HG03025 (cell line): ENCODE measurements around the gene CCR2.
"Not testable (repeated sequence)": the region's sequence is repeated elsewhere in the genome, so short reads cannot be mapped to it uniquely, and the experiment has no call there.

Source experiments
- ATAC-seq: cut with Tn5 transposase; IDR thresholded peaks from one replicate; pipeline ENCODE4 v1.9.1; 2021; ENCODE audit warnings: mild to moderate bottlenecking, moderate library complexity; ENCODE audit not compliant: unreplicated experiment, low FRiP score

CCR2 gene

DNA sequence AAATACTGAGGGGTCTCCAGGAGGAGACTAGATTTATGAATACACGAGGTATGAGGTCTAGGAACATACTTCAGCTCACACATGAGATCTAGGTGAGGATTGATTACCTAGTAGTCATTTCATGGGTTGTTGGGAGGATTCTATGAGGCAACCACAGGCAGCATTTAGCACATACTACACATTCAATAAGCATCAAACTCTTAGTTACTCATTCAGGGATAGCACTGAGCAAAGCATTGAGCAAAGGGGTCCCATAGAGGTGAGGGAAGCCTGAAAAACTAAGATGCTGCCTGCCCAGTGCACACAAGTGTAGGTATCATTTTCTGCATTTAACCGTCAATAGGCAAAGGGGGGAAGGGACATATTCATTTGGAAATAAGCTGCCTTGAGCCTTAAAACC lies 21.3 kb downstream of the CCR2 start:
- no peak for ATAC-seq

DNA sequence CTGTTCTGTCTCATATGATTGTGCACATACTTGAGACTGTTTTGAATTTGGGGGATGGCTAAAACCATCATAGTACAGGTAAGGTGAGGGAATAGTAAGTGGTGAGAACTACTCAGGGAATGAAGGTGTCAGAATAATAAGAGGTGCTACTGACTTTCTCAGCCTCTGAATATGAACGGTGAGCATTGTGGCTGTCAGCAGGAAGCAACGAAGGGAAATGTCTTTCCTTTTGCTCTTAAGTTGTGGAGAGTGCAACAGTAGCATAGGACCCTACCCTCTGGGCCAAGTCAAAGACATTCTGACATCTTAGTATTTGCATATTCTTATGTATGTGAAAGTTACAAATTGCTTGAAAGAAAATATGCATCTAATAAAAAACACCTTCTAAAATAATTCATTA lies 21.9 kb downstream of the CCR2 start:
- ATAC-seq = no peak

DNA sequence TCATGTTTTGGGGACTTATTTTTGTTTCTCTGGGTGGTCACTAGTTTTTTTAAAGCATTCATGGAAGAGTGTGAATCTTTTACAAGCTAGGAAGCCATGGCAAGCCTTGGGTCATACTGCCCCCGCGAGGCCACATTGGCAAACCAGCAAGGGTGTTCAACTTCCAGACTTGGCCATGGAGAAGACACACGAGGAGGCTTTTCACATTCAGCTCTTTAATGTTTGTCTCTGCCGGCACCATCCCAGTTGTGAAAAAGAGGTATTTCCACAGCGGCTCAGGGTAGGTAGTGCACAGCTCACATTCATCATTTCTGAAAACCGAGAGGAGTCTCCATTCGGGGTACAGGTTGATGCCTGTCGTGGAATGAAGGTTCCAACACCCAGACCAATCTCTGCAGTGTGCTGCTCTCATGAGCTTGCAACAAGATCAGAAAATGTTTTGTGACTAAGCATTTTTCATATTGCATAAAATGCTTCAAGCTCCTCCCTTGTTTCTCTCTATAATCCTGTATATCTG lies 24.6 kb downstream of the CCR2 start:
- no peak for ATAC-seq

DNA sequence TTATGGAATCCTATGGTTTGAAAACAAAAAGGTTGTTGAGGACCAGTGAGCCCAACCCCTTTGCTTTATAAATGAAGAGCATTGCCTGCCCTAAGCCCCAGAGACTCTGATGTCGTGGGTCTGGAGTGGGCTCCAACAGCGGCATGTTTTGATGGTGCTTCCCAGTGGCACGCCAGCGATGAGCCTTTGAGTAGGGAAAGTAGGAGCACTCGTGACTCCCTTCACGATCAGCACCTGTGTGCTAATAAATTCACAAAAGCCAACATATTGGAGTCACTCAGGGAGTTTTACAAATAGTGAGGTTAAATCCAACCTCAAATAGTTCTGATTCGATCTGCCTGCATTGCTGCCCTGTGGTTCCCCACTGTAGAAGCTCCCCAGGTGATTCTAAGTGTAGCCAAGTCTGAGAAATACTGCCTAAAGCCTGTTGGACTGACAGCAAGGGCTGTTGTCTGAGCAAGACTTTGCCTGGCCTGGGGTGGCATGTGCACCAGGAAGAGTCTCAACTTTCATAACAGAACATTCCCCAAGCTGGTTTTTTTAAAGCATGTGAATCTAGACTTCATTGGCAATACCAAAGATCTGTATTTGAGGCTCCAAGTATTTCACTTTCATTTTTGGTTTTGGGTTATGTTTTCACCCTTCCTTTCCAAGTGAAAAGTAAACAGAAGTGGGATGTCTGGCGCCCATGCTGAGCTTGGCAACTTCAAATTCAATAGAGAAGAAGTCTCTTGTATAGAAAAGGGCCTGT lies 26.7 kb downstream of the CCR2 start:
- ATAC-seq = no peak

DNA sequence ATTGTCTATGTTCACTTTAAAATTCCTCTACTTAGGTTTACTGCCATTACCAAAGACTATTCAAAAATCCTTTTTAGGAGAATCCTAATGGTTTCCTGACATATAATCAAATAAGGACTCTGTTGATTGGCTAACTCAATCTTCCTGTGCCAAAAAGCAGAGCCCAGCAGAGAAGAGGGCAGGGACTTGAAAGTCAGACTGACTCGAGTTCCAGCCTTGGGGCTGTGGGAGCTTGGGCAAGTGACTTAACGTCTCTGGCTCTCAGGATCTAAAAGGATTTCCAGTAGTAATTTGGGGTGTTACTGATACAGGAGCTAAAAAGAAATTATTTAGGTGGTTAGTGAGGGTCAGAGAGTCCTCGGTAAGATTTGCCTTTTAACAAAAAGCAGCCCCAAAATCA lies 27.7 kb downstream of the CCR2 start:
- no peak for ATAC-seq

DNA sequence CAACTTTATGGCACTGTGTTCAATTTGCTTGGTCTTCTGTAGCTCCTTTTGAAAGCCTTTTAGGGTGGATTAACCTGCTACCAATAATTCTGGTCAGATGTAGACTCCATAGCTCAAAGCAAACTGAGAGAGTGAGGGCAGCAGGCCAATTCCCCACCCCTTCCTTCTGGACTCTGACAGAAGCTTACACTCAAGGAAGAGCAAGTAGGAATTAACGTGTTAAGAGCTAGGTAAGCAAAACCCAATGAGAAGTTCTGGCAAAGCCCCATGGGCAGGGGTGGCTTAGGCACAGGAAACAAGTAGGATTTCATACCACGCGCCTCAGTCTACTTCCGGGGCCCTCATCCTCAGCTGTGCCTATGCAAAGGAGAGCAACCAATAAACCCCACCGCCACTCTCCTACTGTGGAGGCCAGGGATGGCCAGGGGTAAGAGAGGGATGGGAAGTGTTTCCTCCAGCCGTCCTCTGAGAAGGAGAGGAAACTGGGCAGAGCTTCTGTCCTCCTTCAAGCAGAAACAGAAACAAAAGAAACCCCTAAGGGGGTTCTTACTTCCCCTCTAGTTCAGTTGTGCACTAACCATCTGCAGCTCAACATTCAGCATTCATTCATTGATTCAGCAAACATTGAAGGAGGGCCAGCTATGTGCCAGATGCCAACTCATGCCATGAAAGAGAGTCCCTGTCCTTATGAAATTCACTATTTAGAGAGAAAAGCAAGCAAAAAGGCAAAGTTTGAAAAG lies 29.5 kb downstream of the CCR2 start:
- ATAC-seq = no peak

DNA sequence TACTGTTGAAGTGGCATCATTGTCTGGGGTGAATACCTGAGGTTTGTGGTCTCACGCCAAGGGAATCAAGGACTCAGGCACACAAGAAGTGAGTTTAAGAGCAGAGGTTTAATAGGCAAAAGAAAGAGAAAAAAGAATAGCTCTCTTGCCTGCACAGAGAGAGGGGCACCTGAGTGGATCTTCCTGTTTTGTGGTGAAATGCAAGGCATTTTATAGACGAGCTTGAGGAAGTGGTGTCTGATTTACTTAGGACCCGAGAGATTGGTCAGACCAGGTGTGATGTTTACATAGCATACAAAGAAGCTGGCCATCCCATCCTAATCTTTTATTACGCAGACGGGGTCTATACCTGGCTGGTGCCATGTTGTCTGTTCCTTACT lies 30.0 kb downstream of the CCR2 start:
- ATAC-seq = no peak

DNA sequence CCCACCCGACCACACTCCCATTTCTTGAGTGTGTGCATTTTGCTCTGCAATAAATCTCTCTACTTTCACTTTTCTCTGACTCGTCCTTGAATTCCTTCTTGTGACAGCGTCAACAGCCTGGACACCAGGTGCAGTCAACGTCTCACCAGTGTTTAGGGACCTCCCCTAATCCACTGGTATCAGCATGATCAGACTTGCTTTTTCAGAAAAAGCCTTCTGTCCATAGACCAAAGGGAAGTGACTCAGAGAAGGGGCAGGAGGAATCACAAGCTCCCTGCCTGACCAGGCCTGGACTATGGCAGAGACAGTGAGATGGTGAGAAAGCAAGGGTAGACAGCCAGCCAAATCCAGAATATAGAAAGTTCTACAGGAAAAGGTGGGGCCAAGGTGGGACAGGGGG lies 32.3 kb downstream of the CCR2 start:
- ATAC-seq = no peak

DNA sequence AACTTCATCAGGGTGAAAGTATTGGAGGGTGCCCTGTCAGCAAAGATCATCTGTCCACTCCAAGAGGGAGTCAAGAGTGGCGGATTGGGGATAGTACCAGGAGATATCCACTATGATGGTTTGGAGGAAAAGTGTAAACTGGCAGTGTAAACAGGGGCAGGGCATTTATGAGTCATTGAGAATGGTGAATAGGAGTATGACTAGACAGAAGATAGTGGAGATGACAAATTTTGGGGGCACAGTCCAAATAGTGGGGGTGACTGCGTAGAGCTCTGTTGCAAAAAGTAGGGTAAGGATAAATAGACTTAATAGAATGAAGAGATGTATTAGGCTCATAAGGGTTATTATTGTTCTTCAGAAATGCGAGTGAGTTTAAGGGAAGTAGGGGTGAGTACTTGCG lies 34.9 kb downstream of the CCR2 start:
- ATAC-seq = not testable (repeated sequence)

DNA sequence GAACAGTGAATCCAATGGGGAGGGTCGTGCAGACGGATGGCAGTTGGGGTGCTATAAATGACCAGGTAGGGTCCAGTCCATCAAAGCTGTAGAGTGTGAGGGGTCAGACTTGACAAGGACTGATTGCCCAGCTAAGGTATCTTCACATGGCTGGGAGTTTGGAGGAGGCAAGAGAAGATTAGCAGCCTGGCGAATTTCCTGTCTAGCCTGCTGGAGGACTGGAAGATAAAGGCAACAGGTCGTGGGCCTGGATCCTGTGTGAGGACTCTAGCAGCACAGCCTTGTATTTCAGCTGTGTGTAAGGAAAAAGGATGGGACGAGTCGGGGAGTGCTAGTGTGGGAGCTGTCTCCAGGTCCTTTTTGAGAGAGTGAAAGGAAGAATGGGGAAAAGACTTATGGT lies 35.4 kb downstream of the CCR2 start:
- no peak for ATAC-seq

DNA sequence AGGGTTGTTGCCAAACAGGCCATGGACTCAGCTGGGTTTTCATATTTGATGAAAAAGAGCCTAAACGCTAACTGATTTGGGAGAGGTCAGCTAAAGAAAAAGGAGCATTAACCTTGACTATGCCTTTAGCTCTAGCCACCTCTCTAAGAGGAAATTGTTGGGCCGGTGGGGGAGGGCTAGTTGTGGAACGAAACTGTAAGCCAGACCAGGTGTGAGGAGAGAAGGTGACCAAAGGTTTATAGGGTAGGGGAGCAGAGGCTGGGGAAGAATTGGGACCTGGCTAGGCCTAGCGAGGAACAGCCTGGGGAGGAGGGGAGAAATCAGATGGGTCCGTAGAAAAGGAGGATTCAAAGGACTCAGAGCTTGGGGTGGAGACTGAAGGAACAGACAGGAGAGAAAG lies 37.6 kb downstream of the CCR2 start:
- not testable (repeated sequence) for ATAC-seq

DNA sequence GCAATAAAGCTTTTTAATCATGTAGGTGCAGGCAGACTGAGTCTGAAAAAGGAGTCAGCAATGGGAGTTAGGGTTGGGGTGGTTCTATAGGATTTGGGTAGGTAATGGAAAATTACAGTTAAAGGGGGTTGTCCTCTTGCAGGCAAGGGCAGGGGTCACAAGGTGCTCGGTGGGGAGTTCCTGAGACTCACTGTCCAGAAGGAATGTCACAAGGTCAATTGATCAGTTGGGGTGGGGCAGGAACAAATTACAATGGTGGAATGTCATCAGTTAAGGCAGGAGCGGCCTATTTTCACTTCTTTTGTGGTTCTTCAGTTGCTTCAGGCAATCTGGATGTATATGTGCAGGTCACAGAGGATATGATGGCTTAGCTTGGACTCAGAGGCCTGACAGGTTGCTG lies 39.1 kb downstream of the CCR2 start:
- no peak for ATAC-seq

DNA sequence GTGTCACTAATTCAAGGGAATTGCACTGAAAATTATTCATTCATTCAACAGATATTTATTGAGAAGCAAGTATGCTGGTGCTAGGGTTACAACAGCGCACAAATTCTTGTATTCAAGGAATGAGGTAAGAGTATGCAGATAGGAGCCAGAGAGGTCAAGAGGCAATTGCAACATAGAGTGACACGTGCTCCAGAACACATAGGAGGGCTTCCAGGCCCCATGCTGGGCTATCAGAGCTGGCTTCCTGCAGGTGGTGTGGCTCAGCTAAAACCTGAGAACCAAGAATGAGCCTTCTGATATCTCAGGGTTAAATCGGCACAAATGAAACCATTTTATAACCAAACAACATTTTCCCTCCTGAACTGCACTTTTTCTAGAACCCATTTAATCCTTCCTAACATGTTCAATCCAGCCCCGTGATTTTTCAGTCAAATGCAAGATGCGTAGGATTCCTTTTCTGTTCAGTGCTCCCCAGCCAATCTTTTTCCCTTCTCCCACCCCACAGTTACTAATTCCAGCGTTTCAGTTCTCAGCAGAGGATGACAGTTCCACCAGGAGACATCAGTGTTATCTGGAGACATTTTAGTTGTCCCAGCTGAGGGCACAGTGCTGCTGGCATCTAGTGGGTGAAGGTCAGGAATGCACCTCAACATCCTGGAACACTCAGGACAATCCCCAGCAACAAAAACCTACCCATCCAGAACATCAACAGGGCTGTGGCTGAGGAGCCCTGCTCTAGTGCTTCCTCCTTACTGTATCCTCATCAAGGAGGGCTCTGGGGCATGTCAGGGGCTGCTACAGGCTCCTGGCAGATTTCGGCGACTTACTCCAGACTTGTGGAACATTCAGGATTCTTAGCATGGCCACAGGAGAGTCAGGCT lies 39.9 kb downstream of the CCR2 start:
- ATAC-seq = no peak

DNA sequence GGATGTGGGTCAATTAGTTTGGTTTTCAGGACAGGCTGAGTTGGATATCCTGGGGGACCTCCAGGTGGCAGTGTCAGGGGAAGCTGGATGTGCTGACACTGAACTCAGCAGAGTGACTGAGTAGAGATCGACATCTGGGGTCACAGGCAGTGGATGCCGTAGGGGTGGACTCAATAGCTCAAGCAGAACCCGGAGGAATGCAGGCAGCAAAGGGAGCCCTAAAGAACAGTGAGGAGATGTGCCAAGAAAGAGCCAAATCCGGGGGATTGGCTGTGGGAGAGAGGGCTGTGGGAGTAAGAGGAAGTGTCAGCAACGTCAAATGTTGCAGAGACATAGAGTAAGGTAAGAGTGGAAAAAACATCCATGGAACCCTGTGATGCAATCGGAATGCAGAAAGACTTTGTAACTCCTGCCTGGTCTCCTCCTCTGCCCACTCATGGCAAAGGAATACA lies 41.3 kb downstream of the CCR2 start:
- no peak for ATAC-seq

DNA sequence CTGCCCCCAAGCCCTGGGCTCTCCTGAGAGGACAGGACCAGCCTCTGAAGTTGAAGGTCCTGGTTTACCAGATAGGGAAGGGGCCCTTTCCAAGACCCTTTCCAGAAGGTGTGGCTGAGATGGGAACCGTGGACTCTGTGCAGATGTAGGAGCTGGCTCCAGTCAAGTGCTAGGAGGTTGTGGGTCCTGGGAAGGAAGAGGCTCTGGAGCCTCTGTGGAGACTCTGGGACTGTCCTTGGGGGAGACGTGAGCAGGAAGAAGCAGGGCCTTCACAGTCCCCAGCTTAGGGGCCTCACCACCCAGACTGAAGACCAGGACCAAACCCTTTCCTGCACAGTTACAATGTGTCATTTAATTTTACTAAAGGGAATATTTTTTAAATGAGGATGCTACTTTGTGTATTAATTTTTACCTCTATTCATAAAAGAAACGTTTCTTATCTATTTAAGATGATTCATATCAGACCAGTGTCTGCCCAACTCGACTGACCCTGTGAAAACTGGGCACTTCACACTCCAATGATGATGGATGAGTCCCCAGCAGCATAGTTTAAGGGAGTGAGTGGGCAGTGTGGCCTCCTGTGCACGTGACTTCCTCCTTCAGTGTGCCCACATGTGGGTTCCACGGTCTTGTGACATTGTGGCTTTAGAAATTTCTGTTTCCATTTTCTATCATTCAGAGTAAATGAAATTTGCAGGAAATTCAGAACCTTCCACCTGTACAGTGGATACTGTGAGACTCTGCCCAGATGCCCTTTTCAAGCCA lies 42.0 kb downstream of the CCR2 start:
- no peak for ATAC-seq

DNA sequence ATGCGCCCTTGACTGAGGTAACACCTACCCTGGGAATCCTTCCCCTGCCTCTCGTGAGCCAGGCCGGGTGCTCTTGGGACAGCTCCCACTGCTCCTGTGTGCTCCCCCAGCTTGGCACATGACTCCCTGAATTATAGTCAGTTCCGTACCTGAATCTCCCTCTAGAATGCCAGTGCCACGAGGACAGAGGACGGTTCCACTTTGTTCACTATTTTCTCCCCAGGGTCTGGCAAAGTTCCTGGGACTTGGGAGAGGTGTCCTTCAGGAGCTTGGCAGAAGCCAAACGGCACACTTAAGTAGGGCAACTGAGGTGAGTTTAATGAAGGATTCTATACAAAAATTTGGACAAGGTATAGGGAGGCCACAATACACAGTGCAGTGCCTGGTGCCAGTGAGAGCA lies 43.2 kb downstream of the CCR2 start:
- no peak for ATAC-seq

DNA sequence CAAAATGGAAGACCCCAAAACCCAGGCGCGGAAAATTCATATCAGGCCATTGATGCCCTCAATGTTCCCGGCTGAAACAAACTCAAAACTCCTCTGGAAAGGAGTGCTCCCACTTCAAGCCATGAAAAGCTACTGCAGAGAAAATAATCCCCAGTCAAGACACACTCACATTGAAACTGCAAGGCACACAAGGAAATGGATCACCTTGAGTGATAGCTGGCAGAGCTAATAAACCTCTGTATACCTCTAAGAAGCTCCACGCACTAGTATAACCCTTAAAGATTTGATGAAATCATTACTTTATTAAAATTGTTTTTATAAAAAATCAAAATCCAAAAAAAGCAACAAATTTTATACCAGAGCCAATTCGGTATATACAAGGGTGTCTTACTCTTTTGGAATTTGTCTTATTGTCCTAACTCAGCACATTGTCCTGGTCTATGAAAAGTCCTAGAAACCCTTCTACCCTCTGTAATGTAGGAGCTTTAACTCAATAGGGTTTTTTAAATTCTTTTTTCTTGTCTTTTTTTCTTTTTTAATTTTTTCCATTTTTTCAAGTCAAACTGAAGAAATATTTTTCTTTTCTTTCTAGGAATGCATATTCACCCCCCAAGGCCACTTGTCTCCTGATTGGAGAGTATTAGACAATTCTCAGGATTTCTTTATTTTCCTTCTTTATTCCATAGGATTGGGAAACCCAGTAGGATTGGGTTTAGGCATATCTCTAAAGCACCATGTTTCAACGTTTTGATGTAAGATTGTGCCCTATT lies 44.5 kb downstream of the CCR2 start:
- ATAC-seq = no peak

DNA sequence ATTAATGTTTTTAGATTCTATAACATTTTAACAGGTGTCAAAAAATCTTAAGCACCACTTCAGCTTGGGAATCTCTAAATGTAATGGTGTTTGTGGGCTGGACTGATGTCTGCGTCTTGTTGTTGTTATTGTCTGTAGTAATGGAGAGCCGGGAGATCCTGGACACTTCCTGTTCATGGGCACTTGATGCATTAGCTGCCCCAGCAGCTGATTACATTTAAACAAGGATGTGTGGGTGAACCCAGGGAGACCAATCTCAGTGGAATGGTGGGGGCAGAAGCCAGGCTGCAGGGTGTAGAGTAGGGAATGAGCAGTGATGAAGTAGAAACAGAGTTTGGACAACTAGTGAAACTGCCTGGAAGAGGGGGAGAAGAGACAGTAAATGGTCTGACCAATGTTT lies 45.2 kb downstream of the CCR2 start:
- ATAC-seq = no peak

DNA sequence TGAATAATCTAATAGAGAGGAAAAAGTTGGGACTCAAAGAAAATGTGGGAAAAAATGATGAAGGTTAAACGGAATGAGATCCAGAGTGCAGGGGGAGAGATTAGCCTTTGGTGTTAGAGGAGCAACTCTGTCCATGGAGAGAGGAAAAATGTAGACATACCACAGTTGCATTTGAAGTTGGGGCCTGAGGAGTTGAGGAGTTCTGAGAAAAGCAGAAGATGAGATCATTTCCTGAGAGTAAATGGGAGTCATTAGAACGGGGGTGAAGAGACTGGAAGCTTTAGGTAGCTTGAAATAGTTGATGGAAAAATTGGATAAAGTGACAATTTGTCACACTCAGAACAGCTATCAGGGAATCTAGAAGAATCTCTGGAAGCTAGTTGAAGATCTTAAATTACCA lies 45.6 kb downstream of the CCR2 start:
- ATAC-seq = no peak
